CD14-positive monocyte (primary cell): ENCODE data around the gene PTCD3. TPM values are rescaled to one million over a fixed set of nuclear protein-coding genes. Genes with fewer than 3 reads are reported as not detected.

Experiments used
- DNase-seq, 3 donors: peaks; one replicate each; pipeline ENCODE4 v3.0.0-alpha.2; 2011 to 2022
- H2AFZ ChIP-seq: 2 replicates; pipeline ENCODE4 v1.6.0; 2012; ENCODE audit warnings: mild to moderate bottlenecking, low read depth, low read length, inconsistent platforms; ENCODE audit not compliant: insufficient read depth, poor library complexity, severe bottlenecking
- H3K27ac ChIP-seq, 2 donors: 1 replicate in 1 of 2; 2 replicates in 1 of 2; pipeline ENCODE4 v1.5.1; 2012 to 2013; ENCODE audit warnings: low read length in 2 of 2, control low read depth in 1 of 2, inconsistent platforms in 1 of 2, low read depth in 1 of 2, mild to moderate bottlenecking in 1 of 2
- H3K27me3 ChIP-seq, 2 donors: one replicate each; pipeline versions ENCODE4 v1.6.0 to v1.6.1; 2011 to 2013; ENCODE audit warnings: low read length in 2 of 2; ENCODE audit not compliant: control insufficient read depth in 2 of 2, insufficient read depth in 2 of 2
- H3K36me3 ChIP-seq, 2 donors: replicated peaks in 1 of 2; 1 replicate in 1 of 2; 2 replicates in 1 of 2; pipeline versions ENCODE4 v1.5.1 to v1.6.1; 2012 to 2013; ENCODE audit warnings: low read length in 2 of 2, control low read depth in 1 of 2, inconsistent platforms in 1 of 2, mild to moderate bottlenecking in 1 of 2; ENCODE audit not compliant: insufficient read depth in 2 of 2, control insufficient read depth in 1 of 2
- H3K4me1 ChIP-seq, 2 donors: 1 replicate in 1 of 2; 2 replicates in 1 of 2; pipeline versions ENCODE4 v1.5.1 to v1.6.1; 2012 to 2013; ENCODE audit warnings: low read length in 2 of 2, control low read depth in 1 of 2, inconsistent platforms in 1 of 2, mild to moderate bottlenecking in 1 of 2, moderate library complexity in 1 of 2; ENCODE audit not compliant: insufficient read depth in 2 of 2, control insufficient read depth in 1 of 2
- H3K4me2 ChIP-seq: replicated peaks from 2 replicates; pipeline ENCODE3; 2012; ENCODE audit warnings: low read length, moderate library complexity, mild to moderate bottlenecking; ENCODE audit not compliant: poor library complexity, severe bottlenecking; ENCODE audit errors: extremely low read depth
- H3K4me3 ChIP-seq, 3 experiments: fragments of 200-600 bp in 1 of 3; sonication (generic) in 1 of 3; replicated peaks in 1 of 3; 1 replicate in 2 of 3; 2 replicates in 1 of 3; pipeline ENCODE4 v1.5.1; 2011 to 2013; ENCODE audit warnings: low read length in 3 of 3, mild to moderate bottlenecking in 3 of 3, control low read depth in 2 of 3, low read depth in 2 of 3, inconsistent platforms in 1 of 3, moderate library complexity in 1 of 3
- H3K79me2 ChIP-seq: 2 replicates; pipeline ENCODE4 v1.6.0; 2012; ENCODE audit warnings: mild to moderate bottlenecking, control low read depth, inconsistent platforms, low read length, moderate library complexity; ENCODE audit not compliant: insufficient read depth
- H3K9ac ChIP-seq: 2 replicates; pipeline ENCODE4 v1.6.0; 2017; ENCODE audit warnings: low read length, mild to moderate bottlenecking; ENCODE audit not compliant: insufficient read depth, poor library complexity, severe bottlenecking
- H3K9me3 ChIP-seq, 2 donors: replicated peaks in 1 of 2; 1 replicate in 1 of 2; 2 replicates in 1 of 2; pipeline versions ENCODE4 v1.5.1 to v1.6.1; 2012 to 2013; ENCODE audit warnings: low read length in 2 of 2, control low read depth in 1 of 2; ENCODE audit not compliant: control insufficient read depth in 1 of 2, insufficient read depth in 1 of 2
- H4K20me1 ChIP-seq: 2 replicates; pipeline ENCODE4 v1.6.0; 2012; ENCODE audit warnings: mild to moderate bottlenecking, low read length, control low read depth, moderate library complexity; ENCODE audit not compliant: insufficient read depth
- H3K27ac Mint-ChIP-seq, 7 donors: one replicate each; pipeline ENCODE4 v1.8.0; 2020; ENCODE audit warnings: mild to moderate bottlenecking in 7 of 7, mixed read lengths in 7 of 7, moderate library complexity in 6 of 7, inconsistent platforms in 2 of 7
- H3K27me3 Mint-ChIP-seq, 3 donors: one replicate each; pipeline ENCODE4 v1.8.0; 2021 to 2022; ENCODE audit warnings: low read depth in 3 of 3, mild to moderate bottlenecking in 3 of 3, mixed read lengths in 3 of 3, moderate library complexity in 3 of 3, inconsistent platforms in 1 of 3
- H3K36me3 Mint-ChIP-seq, 2 donors: one replicate each; pipeline ENCODE4 v1.8.0; 2020; ENCODE audit warnings: mixed read lengths in 2 of 2, inconsistent platforms in 1 of 2, mild to moderate bottlenecking in 1 of 2
- H3K4me1 Mint-ChIP-seq: one replicate; pipeline ENCODE4 v1.8.0; 2020; ENCODE audit warnings: mild to moderate bottlenecking, mixed read lengths
- H3K4me3 Mint-ChIP-seq, 2 donors: one replicate each; pipeline ENCODE4 v1.8.0; 2020; ENCODE audit warnings: mild to moderate bottlenecking in 2 of 2, mixed read lengths in 2 of 2, moderate library complexity in 1 of 2
- H3K9me3 Mint-ChIP-seq, 7 donors: one replicate each; pipeline ENCODE4 v1.8.0; 2020 to 2022; ENCODE audit warnings: mixed read lengths in 7 of 7, mild to moderate bottlenecking in 6 of 7, moderate library complexity in 6 of 7, inconsistent platforms in 2 of 7
- WGBS: methylation state at CpG from one replicate; pipeline ENCODE4 v1.1.5; 2013; ENCODE audit warnings: missing lambda C conversion rate; ENCODE audit not compliant: insufficient coverage; 5-methylcytosine and 5-hydroxymethylcytosine counted together
- intact Hi-C, 2 donors: fragments of 100-400 bp; cut with micrococcal nuclease; formaldehyde crosslinking; loops; one replicate each; pipeline versions ENCODE4 v1.15.0 to v1.15.1; 2023
- polyA plus RNA-seq, 3 donors: library from polyadenylated mRNA; depleted of rRNA in 1 of 3; unstranded in 2 of 3; stranded (reverse) in 1 of 3; fragments of 300-500 nt in 2 of 3; fragments of >200 nt in 1 of 3; fragmentation: Illumina TruSeq in 2 of 3; gene quantifications; 1 replicate in 2 of 3; 2 replicates in 1 of 3; pipeline ENCODE4 v1.2.3, GENCODE V29; 2012 to 2021
- TF ChIP-seq, protein P1 (sequence below): fragments of 200-600 bp; IDR thresholded peaks from one replicate; pipeline ENCODE4 v1.8.0; 2022; ENCODE audit warnings: antibody characterized with exemption, mild to moderate bottlenecking

Gene PTCD3
- polyA plus RNA-seq, 3 donors, result 14.0 to 60.5 (median 17.8) TPM

DNA sequence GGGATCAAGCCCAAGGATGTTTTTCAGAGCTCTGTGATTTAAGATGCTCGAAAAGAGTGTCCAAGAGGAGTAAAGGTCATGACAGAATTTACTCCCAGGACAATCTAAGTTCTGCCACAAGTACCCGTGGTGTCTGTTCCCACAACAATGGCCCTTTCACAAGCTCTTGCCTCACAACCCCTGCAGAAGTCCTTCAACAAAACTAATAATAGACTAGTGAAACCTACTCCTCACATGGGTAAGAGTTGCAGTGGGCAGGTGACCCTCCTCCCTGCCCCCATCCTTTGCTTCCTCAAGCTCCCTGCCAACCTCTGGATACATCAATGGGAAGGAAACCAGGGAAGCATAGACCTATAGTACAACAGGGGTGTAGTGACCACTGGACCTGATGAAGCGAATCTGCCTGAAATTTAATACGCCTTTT lies 34.9 kb downstream of the PTCD3 start:
- H3K36me3 ChIP-seq, result peaks cover 63 to 97% of the 10 kb centered on the region in 2 donors
- H3K9me3 Mint-ChIP-seq, result peaks cover 0 to 2% (median 0%) of the 10 kb centered on the region in 7 donors
- H3K27ac ChIP-seq, result peak overlapping the region in 1 of 2 donors; percentile 17
- no peak overlapping the region for H3K4me3 Mint-ChIP-seq
- peaks cover 10 to 24% of the 10 kb centered on the region in 2 donors for H3K4me1 ChIP-seq
- no peaks in the 10 kb centered on the region for H3K27me3 Mint-ChIP-seq
- no peaks in the 10 kb centered on the region for H3K79me2 ChIP-seq
- H4K20me1 ChIP-seq, result peaks cover 5% of the 10 kb centered on the region
- intact Hi-C loops, result no loop called here
- DNase-seq, result no peak
- H3K4me3 ChIP-seq, result no peak overlapping the region
- TF ChIP-seq, protein P1, sequence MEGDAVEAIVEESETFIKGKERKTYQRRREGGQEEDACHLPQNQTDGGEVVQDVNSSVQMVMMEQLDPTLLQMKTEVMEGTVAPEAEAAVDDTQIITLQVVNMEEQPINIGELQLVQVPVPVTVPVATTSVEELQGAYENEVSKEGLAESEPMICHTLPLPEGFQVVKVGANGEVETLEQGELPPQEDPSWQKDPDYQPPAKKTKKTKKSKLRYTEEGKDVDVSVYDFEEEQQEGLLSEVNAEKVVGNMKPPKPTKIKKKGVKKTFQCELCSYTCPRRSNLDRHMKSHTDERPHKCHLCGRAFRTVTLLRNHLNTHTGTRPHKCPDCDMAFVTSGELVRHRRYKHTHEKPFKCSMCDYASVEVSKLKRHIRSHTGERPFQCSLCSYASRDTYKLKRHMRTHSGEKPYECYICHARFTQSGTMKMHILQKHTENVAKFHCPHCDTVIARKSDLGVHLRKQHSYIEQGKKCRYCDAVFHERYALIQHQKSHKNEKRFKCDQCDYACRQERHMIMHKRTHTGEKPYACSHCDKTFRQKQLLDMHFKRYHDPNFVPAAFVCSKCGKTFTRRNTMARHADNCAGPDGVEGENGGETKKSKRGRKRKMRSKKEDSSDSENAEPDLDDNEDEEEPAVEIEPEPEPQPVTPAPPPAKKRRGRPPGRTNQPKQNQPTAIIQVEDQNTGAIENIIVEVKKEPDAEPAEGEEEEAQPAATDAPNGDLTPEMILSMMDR, result no peak
- H2AFZ ChIP-seq, result no peak overlapping the region
- H3K27me3 ChIP-seq, result no peaks in the 10 kb centered on the region
- H3K4me2 ChIP-seq, result no peak overlapping the region
- H3K9ac ChIP-seq, result no peak overlapping the region
- H3K27ac Mint-ChIP-seq, result peak overlapping the region in 2 of 7 donors; percentile 22 to 48
- no peaks in the 10 kb centered on the region for H3K9me3 ChIP-seq
- H3K36me3 Mint-ChIP-seq, result peaks cover 74 to 78% of the 10 kb centered on the region in 2 donors
- 73% methylated on average over 4 of the region's 4 CpGs for WGBS
- peaks cover 35% of the 10 kb centered on the region for H3K4me1 Mint-ChIP-seq

DNA sequence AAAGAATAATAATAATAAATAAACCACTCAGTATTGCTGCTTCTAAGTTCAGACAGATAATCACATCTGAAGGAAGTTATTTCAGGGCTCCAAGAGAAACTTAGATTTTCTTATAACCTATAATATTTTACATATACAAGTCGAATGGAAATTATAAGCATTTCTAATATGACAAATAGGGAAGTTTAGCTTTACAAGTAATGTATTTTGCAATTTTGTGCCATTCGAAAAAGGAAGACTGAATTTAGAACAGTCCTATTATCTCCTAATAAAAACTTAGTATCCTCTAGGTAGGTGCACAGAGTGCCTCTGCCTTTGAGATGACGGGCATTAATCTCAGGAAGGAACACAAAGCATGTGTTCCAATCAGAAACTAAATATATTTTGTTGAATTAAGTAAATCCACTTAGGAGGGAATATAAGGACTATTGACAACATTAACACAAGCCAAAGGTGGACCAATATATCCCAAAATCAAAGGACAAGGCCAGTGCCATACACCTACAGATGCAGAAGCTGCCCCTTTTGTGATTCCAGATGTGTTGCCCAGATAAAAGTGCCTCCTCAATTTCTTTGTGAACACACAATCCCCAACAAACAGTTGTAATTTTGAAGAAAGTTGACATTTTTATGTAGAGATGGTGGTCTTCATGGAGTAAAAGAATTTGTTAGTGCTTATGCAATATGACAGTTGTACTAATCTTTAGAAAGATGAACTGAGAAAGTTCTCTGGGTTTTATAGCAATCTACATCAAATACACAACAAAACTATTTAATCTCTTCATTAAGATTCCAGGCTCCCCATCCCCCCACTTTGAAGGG lies 36.6 kb downstream of the PTCD3 start:
- Histone ChIP-seq H2AFZ (no peak overlapping the region), H3K4me1 (peaks cover 10 to 24% of the 10 kb centered on the region in 2 donors), H3K27me3 (no peaks in the 10 kb centered on the region), H3K4me3 (no peak overlapping the region), H3K79me2 (no peaks in the 10 kb centered on the region), H3K9ac (peak overlapping the region; percentile 4), H3K27ac (peak overlapping the region; percentile 46 to 64), H4K20me1 (peaks cover 5% of the 10 kb centered on the region), H3K9me3 (no peaks in the 10 kb centered on the region), H3K36me3 (peaks cover 62 to 96% of the 10 kb centered on the region in 2 donors), H3K4me2 (no peak overlapping the region)
- Mint-ChIP-seq H3K4me1 (peaks cover 35% of the 10 kb centered on the region), H3K27me3 (peaks cover 0 to 2% (median 0%) of the 10 kb centered on the region in 3 donors), H3K4me3 (peak overlapping the region in 1 of 2 donors; percentile 26), H3K36me3 (peaks cover 70 to 76% of the 10 kb centered on the region in 2 donors), H3K27ac (peak overlapping the region; percentile 57 to 88 (median 75)), H3K9me3 (peaks cover 0 to 2% (median 0%) of the 10 kb centered on the region in 7 donors)
- intact Hi-C loops, result no loop called here
- TF ChIP-seq, protein P1, result no peak
- no CpG with 5 or more reads among the region's 3 CpGs for WGBS
- peak in 2 of 3 donors; percentile 6 to 27 for DNase-seq
